K562 (cell line): ENCODE results near the gene CNRIP1. TPM values are rescaled to one million over a fixed set of nuclear protein-coding genes. Genes with fewer than 3 reads are reported as not detected.

Source experiments
- EP300 ChIP-seq: IDR thresholded peaks from 2 replicates; pipeline ENCODE4 v1.6.1; 2012; ENCODE audit warnings: low read length, improper control_type of control experiment
- FIP1L1 ChIP-seq: fragments of 200-400 bp; formaldehyde crosslinking; IDR thresholded peaks from 2 replicates; pipeline ENCODE4 v1.6.1; 2018; ENCODE audit warnings: mild to moderate bottlenecking, low read depth, low read length; ENCODE audit not compliant: poor library complexity, severe bottlenecking
- IFI16 ChIP-seq: fragments of 250-450 bp; sonication (Bioruptor Pico); IDR thresholded peaks from 2 replicates; pipeline ENCODE4 v2.1.2; 2022; ENCODE audit warnings: mild to moderate bottlenecking, inconsistent platforms
- ILF3 ChIP-seq: fragments of 450-650 bp; IDR thresholded peaks from 2 replicates; pipeline ENCODE4 v1.6.1; 2018; ENCODE audit warnings: antibody characterized with exemption, mild to moderate bottlenecking, moderate library complexity, borderline replicate concordance
- KLF16 ChIP-seq: IDR thresholded peaks from 2 replicates; pipeline ENCODE4 v1.6.1; 2016; ENCODE audit warnings: antibody characterized with exemption
- PHF8 ChIP-seq: fragments of 200-600 bp; sonication (generic); IDR thresholded peaks from 2 replicates; pipeline ENCODE4 v1.6.1; 2012; ENCODE audit warnings: mixed run types, mild to moderate bottlenecking, inconsistent platforms, low read length, moderate library complexity, borderline replicate concordance
- PHTF2 ChIP-seq: fragments of 250-450 bp; sonication (Bioruptor Pico); IDR thresholded peaks from 2 replicates; pipeline ENCODE4 v1.5.0; 2021; ENCODE audit warnings: mild to moderate bottlenecking
- RCOR1 ChIP-seq, 2 experiments: IDR thresholded peaks; 2 replicates each; pipeline ENCODE4 v1.6.1; 2012; ENCODE audit warnings: low read depth in 2 of 2, low read length in 2 of 2, borderline replicate concordance in 1 of 2, improper control_type of control experiment in 1 of 2
- RFX5 ChIP-seq: IDR thresholded peaks from 2 replicates; pipeline ENCODE4 v1.6.1; 2011; ENCODE audit warnings: low read depth, mild to moderate bottlenecking, improper control_type of control experiment, low read length
- XRCC5 ChIP-seq: fragments of 200-400 bp; formaldehyde crosslinking; IDR thresholded peaks from 2 replicates; pipeline ENCODE4 v1.6.1; 2017; ENCODE audit warnings: low read depth, mild to moderate bottlenecking, low read length
- ZNF384 ChIP-seq: IDR thresholded peaks from 2 replicates; pipeline ENCODE4 v1.6.1; 2012; ENCODE audit warnings: low read depth, low read length, improper control_type of control experiment
- polyA plus RNA-seq, 8 experiments: library from polyadenylated mRNA; depleted of rRNA in 4 of 8; stranded (reverse) in 5 of 8; unstranded in 3 of 8; fragments of >200 nt; fragmentation: Nextera tagmentation in 2 of 8; fragmentation: Illumina TruSeq in 1 of 8; extraction: Ambion mirVana in 2 of 8; extraction: Trizol in 1 of 8; gene quantifications; 2 replicates each; pipeline versions ENCODE4 v1.2.1 to v1.2.3, GENCODE V29; 2011 to 2014; ENCODE audit warnings: inconsistent platforms in 1 of 8, missing spikeins in 1 of 8
- total RNA-seq, 7 experiments: library from RNA; depleted of rRNA in 6 of 7; stranded (reverse); fragments of >200 nt in 6 of 7; fragmentation: Illumina TruSeq in 2 of 7; extraction: Trizol in 2 of 7; gene quantifications; 2 replicates each; pipeline versions ENCODE4 v1.2.1 to v1.2.3, GENCODE V29; 2011 to 2021; ENCODE audit warnings: low replicate concordance in 1 of 7
- TF ChIP-seq, protein P1 (sequence below): fragments of 250-450 bp; sonication (Bioruptor Pico); IDR thresholded peaks from 2 replicates; pipeline ENCODE4 v1.8.0; 2021; ENCODE audit warnings: mild to moderate bottlenecking, moderate library complexity

CNRIP1 gene
- total and polyA plus RNA-seq, 9 of the 15 experiments (the other 6 are each of a cell fraction or from before 2014, with no cell fraction given) = 0.59 to 2.1 (median 1.5) TPM

DNA sequence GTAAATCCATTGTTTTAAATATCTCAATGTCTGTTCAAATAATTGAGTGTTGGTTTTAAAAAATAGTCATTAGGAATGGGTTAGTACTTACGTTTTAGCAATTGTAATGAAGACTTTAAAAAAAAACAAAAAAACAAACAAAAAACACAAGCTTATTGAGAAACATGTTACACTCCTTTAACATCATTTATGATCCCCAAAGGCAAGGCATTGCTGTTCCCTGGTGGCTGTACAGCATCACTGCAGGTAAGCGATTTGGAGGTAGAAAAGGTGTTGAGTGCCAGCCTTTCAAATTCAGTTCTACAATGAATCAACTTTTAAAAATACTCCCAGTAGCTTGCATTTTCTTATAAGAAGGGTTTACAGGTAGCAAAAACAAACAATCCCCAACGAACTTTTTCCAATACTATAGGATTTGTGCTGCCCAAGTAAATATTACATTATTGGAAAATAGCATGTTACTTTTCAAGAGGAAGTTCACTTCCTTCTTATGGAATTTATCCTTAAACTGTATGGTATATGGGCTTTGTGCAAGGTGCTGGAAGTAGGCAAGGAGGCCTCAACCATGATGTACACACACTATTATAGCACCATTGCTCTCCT lies 27.5 kb downstream of the CNRIP1 start (continued):
- TF ChIP-seq FIP1L1 (no peak), PHF8 (no peak), RCOR1 (IDR thresholded peaks at IDR 0.05; ENCODE audit: borderline replicate concordance in 1 of 2, low read depth in 2 of 2, low read length in 2 of 2) (peak in 1 of 2 experiments; percentile 18; a peak in 1 of 4 replicates), EP300 (peak; percentile 26; the same call in 1 of the 2 replicates), ZNF384 (peak; percentile 63), KLF16 (peak; percentile 66), XRCC5 (no peak), RFX5 (no peak), PHTF2 (CRISPR knock-in tag) (no peak), IFI16 (CRISPR knock-in tag) (no peak), ILF3 (0 out of 2 replicates have a peak, but pooled peaks have one; percentile 8)
- TF ChIP-seq, protein P1, sequence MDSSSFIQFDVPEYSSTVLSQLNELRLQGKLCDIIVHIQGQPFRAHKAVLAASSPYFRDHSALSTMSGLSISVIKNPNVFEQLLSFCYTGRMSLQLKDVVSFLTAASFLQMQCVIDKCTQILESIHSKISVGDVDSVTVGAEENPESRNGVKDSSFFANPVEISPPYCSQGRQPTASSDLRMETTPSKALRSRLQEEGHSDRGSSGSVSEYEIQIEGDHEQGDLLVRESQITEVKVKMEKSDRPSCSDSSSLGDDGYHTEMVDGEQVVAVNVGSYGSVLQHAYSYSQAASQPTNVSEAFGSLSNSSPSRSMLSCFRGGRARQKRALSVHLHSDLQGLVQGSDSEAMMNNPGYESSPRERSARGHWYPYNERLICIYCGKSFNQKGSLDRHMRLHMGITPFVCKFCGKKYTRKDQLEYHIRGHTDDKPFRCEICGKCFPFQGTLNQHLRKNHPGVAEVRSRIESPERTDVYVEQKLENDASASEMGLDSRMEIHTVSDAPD (CRISPR knock-in tag) = no peak
